Ascending aorta (tissue), 2 donors: ENCODE results near the gene PDXK. TPM values are rescaled to one million over a fixed set of nuclear protein-coding genes. Genes with fewer than 3 reads are reported as not detected.

Experiments
- DNase-seq, 2 donors: peaks; one replicate each; pipeline ENCODE4 v3.0.0-alpha.2; 2019; ENCODE audit warnings: low spot score in 2 of 2
- H3K27ac ChIP-seq, 2 donors: fragments of 200-600 bp; sonication (generic); one replicate each; pipeline ENCODE4 v1.5.1; 2016 to 2017; ENCODE audit warnings: mild to moderate bottlenecking in 1 of 2
- H3K27me3 ChIP-seq: fragments of 200-600 bp; sonication (generic); one replicate; pipeline ENCODE4 v1.5.1; 2017
- H3K36me3 ChIP-seq, 2 donors: fragments of 200-600 bp; sonication (generic); one replicate each; pipeline ENCODE4 v1.5.1; 2016
- H3K4me1 ChIP-seq, 2 donors: fragments of 200-600 bp; sonication (generic); one replicate each; pipeline ENCODE4 v1.5.1; 2016 to 2017; ENCODE audit warnings: mild to moderate bottlenecking in 1 of 2
- H3K4me3 ChIP-seq, 2 donors: fragments of 200-600 bp; sonication (generic); one replicate each; pipeline ENCODE4 v1.5.1; 2016 to 2017; ENCODE audit warnings: mild to moderate bottlenecking in 1 of 2
- H3K9me3 ChIP-seq, 2 donors: fragments of 200-600 bp; sonication (generic); one replicate each; pipeline ENCODE4 v1.5.1; 2016
- intact Hi-C: fragments of 100-400 bp; cut with DNase I; formaldehyde crosslinking; loops from one replicate; pipeline ENCODE4 v1.15.1; 2023
- total RNA-seq: library from RNA; depleted of rRNA; stranded (reverse); fragments of >200 nt; gene quantifications from one replicate; pipeline ENCODE4 v1.1.0, GENCODE V29; 2016
- TF ChIP-seq, protein P1 (sequence below), 3 experiments: fragments of 200-600 bp in 2 of 3; fragments of 450-650 bp in 1 of 3; sonication (generic) in 2 of 3; IDR thresholded peaks; one replicate each; pipeline ENCODE4 v1.5.1; 2016 to 2019; ENCODE audit warnings: antibody characterized with exemption in 3 of 3, mild to moderate bottlenecking in 1 of 3, moderate library complexity in 1 of 3

PDXK gene
- total RNA-seq, 1 donor from 2014 or later = 102 TPM

DNA sequence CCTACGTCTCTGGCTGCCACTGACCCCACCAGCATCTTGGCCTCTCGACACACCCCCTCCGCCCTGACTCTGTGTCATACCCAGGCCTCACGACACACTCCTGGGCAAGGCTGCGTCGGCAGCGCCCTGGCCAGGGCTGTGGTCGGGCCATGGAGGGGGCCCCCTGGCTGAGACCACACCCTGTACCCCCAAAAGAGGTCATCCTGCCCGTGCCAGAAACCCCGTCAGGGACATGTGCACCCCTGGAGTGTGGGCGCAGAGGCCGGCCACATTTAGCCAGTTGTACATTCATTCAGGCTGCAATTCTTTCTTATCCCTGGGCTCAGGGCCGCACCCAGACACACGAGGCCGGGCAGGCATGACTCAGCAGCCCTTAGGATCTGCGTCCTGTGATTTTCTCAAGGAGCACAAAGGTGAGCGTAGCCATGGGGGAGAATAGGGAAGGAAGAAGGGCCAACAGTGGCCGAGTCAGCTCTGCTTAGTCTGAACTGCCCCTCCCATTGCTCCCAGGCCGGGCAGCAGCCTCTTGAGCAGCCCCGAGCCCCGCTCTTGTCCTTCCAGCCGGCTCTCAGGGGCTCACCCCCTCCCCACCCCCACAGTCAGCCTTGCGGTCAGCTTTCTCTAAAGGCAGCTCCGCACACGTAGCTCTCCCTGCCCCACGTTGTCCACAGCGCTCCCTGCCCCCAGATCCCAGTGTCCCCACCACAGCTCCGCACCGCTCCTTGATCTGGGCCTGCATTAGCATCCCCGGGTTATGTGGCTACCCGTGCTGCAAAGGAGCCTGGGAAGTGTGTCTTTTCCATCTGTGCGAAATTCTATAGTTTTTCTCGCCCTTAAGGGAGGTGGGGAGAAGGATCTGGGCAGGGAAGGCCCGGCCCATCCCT, 49.3 kb downstream of the PDXK start:
- Histone ChIP-seq H3K9me3 (no peaks in the 10 kb centered on the region), H3K27ac (no peak overlapping the region)

DNA sequence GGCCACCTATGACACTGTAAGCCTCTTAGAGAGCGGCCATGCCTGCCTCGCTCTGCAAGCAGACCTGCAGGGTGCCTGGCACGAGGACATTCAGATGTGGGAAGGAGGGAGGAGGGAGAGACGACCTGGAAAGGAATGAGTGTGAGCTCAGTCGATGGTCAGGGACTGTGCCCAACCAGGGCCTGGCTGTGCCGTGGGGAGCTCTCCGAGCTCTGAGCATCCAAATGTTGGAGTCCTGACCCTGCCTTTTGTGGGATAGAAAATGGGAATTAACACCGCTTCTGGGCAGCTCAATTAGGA, 49.9 kb downstream of the PDXK start:
- no peak for DNase-seq
- TF ChIP-seq, protein P1, sequence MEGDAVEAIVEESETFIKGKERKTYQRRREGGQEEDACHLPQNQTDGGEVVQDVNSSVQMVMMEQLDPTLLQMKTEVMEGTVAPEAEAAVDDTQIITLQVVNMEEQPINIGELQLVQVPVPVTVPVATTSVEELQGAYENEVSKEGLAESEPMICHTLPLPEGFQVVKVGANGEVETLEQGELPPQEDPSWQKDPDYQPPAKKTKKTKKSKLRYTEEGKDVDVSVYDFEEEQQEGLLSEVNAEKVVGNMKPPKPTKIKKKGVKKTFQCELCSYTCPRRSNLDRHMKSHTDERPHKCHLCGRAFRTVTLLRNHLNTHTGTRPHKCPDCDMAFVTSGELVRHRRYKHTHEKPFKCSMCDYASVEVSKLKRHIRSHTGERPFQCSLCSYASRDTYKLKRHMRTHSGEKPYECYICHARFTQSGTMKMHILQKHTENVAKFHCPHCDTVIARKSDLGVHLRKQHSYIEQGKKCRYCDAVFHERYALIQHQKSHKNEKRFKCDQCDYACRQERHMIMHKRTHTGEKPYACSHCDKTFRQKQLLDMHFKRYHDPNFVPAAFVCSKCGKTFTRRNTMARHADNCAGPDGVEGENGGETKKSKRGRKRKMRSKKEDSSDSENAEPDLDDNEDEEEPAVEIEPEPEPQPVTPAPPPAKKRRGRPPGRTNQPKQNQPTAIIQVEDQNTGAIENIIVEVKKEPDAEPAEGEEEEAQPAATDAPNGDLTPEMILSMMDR (IDR thresholded peaks at IDR 0.05) = no peak
- Histone ChIP-seq H3K9me3 (no peaks in the 10 kb centered on the region), H3K36me3 (peaks cover 11 to 14% of the 10 kb centered on the region in 2 donors), H3K4me3 (no peak overlapping the region), H3K4me1 (peaks cover 0 to 3% of the 10 kb centered on the region in 2 donors), H3K27me3 (no peaks in the 10 kb centered on the region), H3K27ac (no peak overlapping the region)
- intact Hi-C loops = no loop called here

More for the DNA sequence above, 49.3 kb downstream of the PDXK start:
- Histone ChIP-seq H3K4me3 (no peak overlapping the region), H3K4me1 (peaks cover 0 to 3% of the 10 kb centered on the region in 2 donors), H3K27me3 (no peaks in the 10 kb centered on the region), H3K36me3 (peaks cover 5 to 10% of the 10 kb centered on the region in 2 donors)
- DNase-seq = no peak
- TF ChIP-seq, protein P1 (IDR thresholded peaks at IDR 0.05) = no peak
- intact Hi-C loops = loop anchor here (2.0 kb wide), 1 partner anchor 53 kb away; no protein-coding TSS in a partner anchor

DNA sequence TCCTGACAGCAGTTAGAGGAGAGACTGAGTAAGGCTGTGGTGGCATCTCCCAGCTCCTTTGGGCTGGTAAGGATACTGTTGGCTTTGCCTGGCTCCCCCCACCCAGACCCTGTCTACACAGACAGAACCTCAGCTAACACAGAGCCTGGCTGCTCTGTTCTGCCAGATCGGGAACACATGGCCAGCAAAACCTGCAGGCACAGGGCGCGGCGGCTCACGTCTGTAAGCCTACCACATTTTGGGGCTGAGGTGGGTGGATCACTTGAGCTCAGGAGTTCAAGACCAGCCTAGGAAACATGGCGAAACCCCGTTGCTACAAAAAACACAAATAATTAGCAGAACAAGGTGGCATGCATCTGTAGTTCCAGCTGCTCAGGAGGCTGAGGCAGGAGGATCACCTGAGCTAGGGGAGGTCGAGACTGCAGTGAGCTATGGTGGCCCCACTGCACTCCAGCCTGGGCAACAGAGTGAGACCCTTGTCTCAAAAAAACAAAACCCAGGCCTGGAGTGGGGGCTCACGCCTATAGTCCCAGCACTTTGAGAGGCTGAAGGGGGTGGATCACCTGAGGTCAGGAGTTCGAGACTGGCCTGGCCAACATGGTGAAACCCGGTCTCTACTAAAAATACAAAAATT, 50.5 kb downstream of the PDXK start:
- H3K4me3 ChIP-seq = no peak overlapping the region
- no peak overlapping the region for H3K27ac ChIP-seq
- H3K36me3 ChIP-seq = peaks cover 17 to 21% of the 10 kb centered on the region in 2 donors
- DNase-seq = no peak
- TF ChIP-seq, protein P1 (IDR thresholded peaks at IDR 0.05) = no peak
- H3K4me1 ChIP-seq = peaks cover 0 to 4% of the 10 kb centered on the region in 2 donors
- intact Hi-C loops = no loop called here
- H3K9me3 ChIP-seq = no peaks in the 10 kb centered on the region
- no peaks in the 10 kb centered on the region for H3K27me3 ChIP-seq

DNA sequence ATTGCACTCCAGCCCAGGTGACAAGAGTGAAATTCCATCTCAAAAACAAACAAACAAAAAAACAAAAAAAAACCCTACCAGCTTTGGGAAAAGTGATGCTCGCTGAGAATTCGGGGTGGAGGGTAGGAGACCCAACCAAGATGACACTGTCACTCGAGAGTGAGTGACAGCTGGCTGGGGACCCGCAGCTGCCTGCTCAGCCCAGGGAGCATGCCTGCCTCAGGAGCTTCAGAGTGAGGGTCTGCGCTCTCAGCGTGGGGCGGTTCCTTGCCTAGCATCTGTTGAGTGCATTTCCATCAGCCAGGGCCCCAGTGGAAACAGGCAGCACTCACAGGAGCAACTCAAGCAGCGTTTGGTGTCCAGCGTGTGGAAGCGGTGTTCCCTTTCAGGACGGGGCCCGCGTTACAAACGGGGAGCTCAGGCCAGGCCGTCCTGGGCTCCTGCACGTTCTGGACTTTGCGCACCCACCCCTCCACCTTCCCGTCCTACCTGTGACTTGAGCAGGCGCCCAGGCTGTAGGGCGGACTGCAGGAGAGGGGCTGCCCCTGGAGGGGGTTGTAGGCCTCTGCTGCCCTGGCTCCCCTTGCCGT, 51.2 kb downstream of the PDXK start:
- no peak overlapping the region for H3K4me3 ChIP-seq
- H3K36me3 ChIP-seq = peaks cover 17 to 24% of the 10 kb centered on the region in 2 donors
- H3K27ac ChIP-seq = no peak overlapping the region
- no peak for DNase-seq
- intact Hi-C loops = no loop called here
- no peaks in the 10 kb centered on the region for H3K9me3 ChIP-seq
- H3K27me3 ChIP-seq = no peaks in the 10 kb centered on the region
- peaks cover 0 to 11% of the 10 kb centered on the region in 2 donors for H3K4me1 ChIP-seq
- TF ChIP-seq, protein P1 (IDR thresholded peaks at IDR 0.05) = no peak

DNA sequence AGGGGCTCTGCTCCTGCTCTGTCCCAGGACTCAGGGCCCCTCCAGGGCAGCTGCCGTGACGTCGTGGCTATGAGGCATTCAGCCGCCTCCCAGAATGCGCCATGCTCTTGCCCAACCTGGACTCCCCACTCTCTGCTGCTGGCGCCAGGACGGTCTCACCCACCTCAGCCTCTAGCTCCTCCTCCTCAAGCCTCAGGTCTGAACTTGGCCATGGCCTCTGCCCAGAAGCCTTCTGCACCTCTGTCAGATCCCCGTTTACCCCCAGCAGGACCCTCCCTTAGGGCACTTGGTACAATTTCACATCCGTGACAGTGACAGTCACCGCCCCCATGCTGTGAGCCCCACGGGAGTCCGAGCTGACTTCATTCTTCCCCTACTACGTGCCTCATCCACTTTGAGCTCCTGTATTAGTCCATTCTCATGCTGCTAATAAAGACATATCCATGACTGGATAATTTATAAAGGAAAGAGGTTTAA, 52.3 kb downstream of the PDXK start:
- TF ChIP-seq, protein P1 (IDR thresholded peaks at IDR 0.05) = no peak
- intact Hi-C loops = no loop called here
- DNase-seq = no peak

More for the DNA sequence above, 52.3 kb downstream of the PDXK start:
- Histone ChIP-seq H3K27ac (no peak overlapping the region), H3K4me3 (no peak overlapping the region), H3K27me3 (no peaks in the 10 kb centered on the region), H3K36me3 (peaks cover 17 to 24% of the 10 kb centered on the region in 2 donors), H3K9me3 (no peaks in the 10 kb centered on the region), H3K4me1 (peaks cover 0 to 12% of the 10 kb centered on the region in 2 donors)
